ENCODE data around the gene CYP19A1.

GRCh38 chr15:51335538-51336410 lies 2.6 kb downstream of the CYP19A1 start:
- TF ChIP-seq GATA2 (IDR thresholded peaks at IDR 0.05; ENCODE audit: low read depth, low read length) (no peak), GATA3 (IDR thresholded peaks at IDR 0.05; ENCODE audit: low read depth, low read length) (no peak)
